AG04449 (cell line): ENCODE data around the gene STK11IP.

Experiments used
- CTCF ChIA-PET: fragments of 350-600 bp; formaldehyde crosslinking; extraction: SDS; loops from one replicate; lab custom pipeline; 2021; ENCODE audit warnings: antibody characterized with exemption; lab: Yijun Ruan, JAX
- POLR2A ChIA-PET: fragments of 400-600, 350-600 bp; formaldehyde crosslinking; extraction: SDS; loops from one replicate; lab custom pipeline; 2020; ENCODE audit warnings: antibody characterized with exemption, inconsistent platforms; lab: Yijun Ruan, JAX
- DNase-seq: peaks from one replicate; pipeline ENCODE4 v3.0.0-alpha.2; 2010; ENCODE audit warnings: low read depth, low spot score
- H3K4me3 ChIP-seq: 2 replicates; pipeline ENCODE4 v1.5.1; 2011; ENCODE audit warnings: low read depth, mild to moderate bottlenecking, control low read depth, low read length
- TF ChIP-seq, protein P1 (sequence below): IDR thresholded peaks from one replicate; pipeline ENCODE4 v1.5.1; 2011; ENCODE audit warnings: mild to moderate bottlenecking, moderate library complexity, low read length, control low read depth, inconsistent platforms; ENCODE audit not compliant: insufficient read depth; ENCODE audit errors: missing control alignments

STK11IP gene

GRCh38 chr2:219611866-219612576 is 14.4 kb downstream of the STK11IP start:
- ChIA-PET CTCF (interaction anchor here (1.0 to 1.6 kb wide), 2 partner anchors 30 to 52 kb away, joined by 4 to 5 read pairs; no protein-coding TSS in a partner anchor), POLR2A (no interaction called here)
- no peak for DNase-seq
- TF ChIP-seq, protein P1, sequence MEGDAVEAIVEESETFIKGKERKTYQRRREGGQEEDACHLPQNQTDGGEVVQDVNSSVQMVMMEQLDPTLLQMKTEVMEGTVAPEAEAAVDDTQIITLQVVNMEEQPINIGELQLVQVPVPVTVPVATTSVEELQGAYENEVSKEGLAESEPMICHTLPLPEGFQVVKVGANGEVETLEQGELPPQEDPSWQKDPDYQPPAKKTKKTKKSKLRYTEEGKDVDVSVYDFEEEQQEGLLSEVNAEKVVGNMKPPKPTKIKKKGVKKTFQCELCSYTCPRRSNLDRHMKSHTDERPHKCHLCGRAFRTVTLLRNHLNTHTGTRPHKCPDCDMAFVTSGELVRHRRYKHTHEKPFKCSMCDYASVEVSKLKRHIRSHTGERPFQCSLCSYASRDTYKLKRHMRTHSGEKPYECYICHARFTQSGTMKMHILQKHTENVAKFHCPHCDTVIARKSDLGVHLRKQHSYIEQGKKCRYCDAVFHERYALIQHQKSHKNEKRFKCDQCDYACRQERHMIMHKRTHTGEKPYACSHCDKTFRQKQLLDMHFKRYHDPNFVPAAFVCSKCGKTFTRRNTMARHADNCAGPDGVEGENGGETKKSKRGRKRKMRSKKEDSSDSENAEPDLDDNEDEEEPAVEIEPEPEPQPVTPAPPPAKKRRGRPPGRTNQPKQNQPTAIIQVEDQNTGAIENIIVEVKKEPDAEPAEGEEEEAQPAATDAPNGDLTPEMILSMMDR: no peak
- no peak overlapping the region for H3K4me3 ChIP-seq

DNA sequence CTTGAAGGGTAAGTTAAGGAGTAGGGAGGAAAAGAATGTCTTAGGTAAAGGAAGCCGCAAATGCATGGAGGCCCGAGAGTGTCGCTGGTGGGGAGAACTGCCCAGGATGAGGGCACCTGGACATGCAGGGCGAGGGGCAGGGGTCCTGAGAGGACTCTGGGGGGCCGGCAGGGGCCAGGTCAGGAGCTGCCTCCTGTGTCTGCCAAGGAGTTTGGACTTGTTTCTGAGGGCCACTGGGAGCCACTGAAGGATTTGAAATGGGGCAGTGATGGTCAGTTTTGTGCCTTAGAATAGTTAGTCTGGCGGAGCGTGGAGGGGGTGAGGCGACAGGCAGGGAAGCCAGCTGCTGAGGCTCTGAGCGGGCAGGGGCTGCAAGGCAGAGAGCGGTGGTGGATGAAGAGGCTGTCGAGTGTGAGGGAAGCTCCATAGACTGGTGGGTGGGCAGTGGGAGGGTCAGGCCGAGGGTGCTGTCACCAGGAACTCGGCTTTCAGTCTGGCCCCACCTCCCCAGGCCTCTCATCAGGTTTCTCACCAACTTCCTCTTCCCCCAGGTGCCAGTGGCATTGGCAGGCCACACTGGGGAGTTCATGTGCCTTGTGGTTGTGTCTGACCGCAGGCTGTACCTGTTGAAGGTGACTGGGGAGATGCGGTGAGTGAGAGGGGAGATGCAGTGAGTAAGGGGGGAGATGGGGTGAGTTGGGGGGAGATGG is 15.1 kb downstream of the STK11IP start:
- POLR2A ChIA-PET: no interaction called here
- TF ChIP-seq, protein P1: no peak
- no peak overlapping the region for H3K4me3 ChIP-seq
- CTCF ChIA-PET: interaction anchor here (1.0 to 1.6 kb wide), 2 partner anchors 30 to 53 kb away, joined by 4 to 5 read pairs; no protein-coding TSS in a partner anchor
- no peak for DNase-seq

DNA sequence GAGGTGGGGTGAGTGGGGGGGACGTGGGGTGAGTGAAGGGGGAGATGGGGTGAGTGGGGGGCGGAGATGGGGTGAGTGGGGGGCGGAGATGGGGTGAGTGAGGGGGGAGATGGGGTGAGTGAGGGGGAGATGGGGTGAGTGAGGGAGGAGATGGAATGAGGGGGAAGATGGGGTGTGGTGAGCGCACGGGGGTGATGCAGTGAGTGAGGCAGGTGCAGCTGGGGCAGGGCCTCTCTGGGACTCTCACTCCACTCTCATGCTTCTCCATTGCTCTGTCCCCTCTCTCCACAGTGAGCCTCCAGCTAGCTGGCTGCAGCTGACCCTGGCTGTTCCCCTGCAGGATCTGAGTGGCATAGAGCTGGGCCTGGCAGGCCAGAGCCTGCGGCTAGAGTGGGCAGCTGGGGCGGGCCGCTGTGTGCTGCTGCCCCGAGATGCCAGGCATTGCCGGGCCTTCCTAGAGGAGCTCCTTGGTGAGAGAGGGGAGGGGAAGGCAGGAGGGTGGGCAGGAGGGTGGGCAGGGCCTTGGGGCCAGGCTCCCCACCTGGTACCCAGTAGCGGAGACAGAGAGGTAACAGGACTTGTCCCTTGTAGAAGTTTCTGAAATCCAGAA is 15.9 kb downstream of the STK11IP start:
- H3K4me3 ChIP-seq: no peak overlapping the region
- POLR2A ChIA-PET: no interaction called here
- TF ChIP-seq, protein P1: no peak
- no peak for DNase-seq
- CTCF ChIA-PET: interaction anchor here (1.6 kb wide), 1 partner anchor 29 kb away, joined by 4 read pairs; no protein-coding TSS in a partner anchor

DNA sequence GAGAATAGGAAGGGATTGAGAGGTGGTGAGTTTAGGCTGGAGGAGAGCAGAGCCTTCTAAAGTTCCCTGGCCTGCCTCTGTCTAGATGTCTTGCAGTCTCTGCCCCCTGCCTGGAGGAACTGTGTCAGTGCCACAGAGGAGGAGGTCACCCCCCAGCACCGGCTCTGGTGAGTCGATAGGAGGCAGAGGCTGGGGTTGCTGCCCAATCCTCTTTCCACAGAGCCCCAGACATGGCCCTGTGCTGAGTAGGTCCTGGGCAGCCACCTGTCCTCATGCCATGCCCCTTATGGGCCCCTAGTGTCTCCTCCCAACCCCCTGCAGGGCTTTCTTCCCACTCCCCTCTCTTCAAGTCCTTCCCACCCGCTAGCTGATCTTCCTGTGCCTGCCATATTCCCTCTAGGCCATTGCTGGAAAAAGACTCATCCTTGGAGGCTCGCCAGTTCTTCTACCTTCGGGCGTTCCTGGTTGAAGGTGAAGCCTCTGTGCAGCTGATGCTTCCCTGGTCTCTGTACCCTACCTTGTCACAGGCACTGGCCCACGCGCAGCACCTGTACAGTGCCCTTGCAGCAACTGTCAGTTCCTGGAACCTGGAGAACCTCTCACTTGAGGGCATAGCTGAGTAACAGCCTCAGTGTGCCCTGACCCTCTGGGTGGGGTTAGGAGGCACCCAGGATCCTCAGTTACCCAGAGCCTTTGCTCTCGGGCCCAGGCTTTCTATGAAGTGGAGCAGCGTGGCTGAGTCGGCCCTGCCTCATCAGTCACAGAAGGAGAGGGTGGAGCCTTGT is 16.6 kb downstream of the STK11IP start:
- ChIA-PET CTCF (interaction anchor here (0.8 to 2.2 kb wide), 4 partner anchors 27 to 84 kb away, joined by 3 to 7 read pairs (median 4); no protein-coding TSS in a partner anchor), POLR2A (no interaction called here)

GRCh38 chr2:219615036-219615435 is 17.4 kb downstream of the STK11IP start:
- ChIA-PET CTCF (interaction anchor here (0.8 to 2.2 kb wide), 6 partner anchors 26 to 85 kb away, joined by 3 to 7 read pairs (median 3); no protein-coding TSS in a partner anchor), POLR2A (no interaction called here)

More for the DNA sequence above, 16.6 kb downstream of the STK11IP start:
- TF ChIP-seq, protein P1: no peak
- DNase-seq: no peak
- H3K4me3 ChIP-seq: no peak overlapping the region

More at GRCh38 chr2:219615036-219615435, 17.4 kb downstream of the STK11IP start:
- H3K4me3 ChIP-seq: no peak overlapping the region
- no peak for DNase-seq
- TF ChIP-seq, protein P1: no peak
